ENCODE data around the gene SMOC2. TPM values are rescaled to one million over a fixed set of nuclear protein-coding genes. Genes with fewer than 3 reads are reported as not detected.

The SMOC2 gene
- total and polyA plus RNA-seq, 2 of the 13 experiments (the other 11 are each of a cell fraction or from before 2014, with no cell fraction given) = not detected

DNA sequence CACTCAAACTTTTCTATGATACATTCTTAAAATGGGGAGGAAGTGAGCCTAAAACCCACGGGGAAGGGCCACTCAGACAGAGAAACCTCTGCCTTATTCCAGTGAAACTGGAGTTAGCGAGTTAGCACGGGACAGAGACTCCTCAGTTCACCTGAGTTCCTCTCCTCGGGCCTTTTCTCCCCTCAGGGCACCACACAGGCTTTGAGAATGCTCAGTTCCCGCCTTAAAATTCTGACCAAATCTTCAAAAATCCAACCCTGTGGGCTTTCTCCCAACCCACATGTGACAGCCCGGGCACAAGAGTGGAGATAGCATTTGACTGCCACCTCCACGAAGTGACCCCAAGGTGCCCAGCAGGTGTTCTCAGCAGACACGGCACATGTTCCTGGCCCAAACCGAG is 204.3 kb downstream of the SMOC2 start:
- BruUV-seq (replicated peaks) = no TSS peak
- no peak overlapping the region for H3K4me3 ChIP-seq (replicated peaks in 1 of 3; ENCODE audit: insufficient read depth in 1 of 3, low read depth in 2 of 3, low read length in 3 of 3)
- ChIA-PET CTCF (ENCODE audit: low intra/inter-chr PET ratio, low total read pairs) (no interaction called here), POLR2A (no interaction called here)
- H3K27ac ChIP-seq (ENCODE audit: extremely low read length, insufficient read depth, low read length) = no peak overlapping the region
- 19% methylated on average over 9 of the region's 9 CpGs for WGBS (ENCODE audit: low lambda C conversion rate)
- no peaks in the 10 kb centered on the region for H3K4me1 ChIP-seq (ENCODE audit: insufficient read depth, low read length)
- DNase-seq (ENCODE audit: low spot score) (no peak), FAIRE-seq (no peak), ATAC-seq (no peak)
- intact Hi-C loops (cut with micrococcal nuclease; ENCODE audit: unreplicated experiment) = no loop called here
- peaks cover 18 to 87% of the 10 kb centered on the region in 2 experiments for H3K27me3 ChIP-seq (ENCODE audit: control insufficient read depth in 1 of 2, insufficient read depth in 2 of 2, low read length in 2 of 2)
- no peak overlapping the region for H3K4me2 ChIP-seq (ENCODE audit: low read depth, low read length)
- no peaks in the 10 kb centered on the region for H4K20me1 ChIP-seq (ENCODE audit: insufficient read depth, low read length)
- in situ Hi-C loops (cut with HindIII; ENCODE audit: extremely low pct_ligation_motif_present, low pct_unique_long_range_greater_than_20kb) = no loop called here
- no peaks in the 10 kb centered on the region for H3K9me3 ChIP-seq (ENCODE audit: low read length)
- no peak overlapping the region for H2AFZ ChIP-seq (ENCODE audit: low read length)
- TF ChIP-seq KDM5A (IDR thresholded peaks at IDR 0.05; ENCODE audit: borderline replicate concordance, low read length) (no peak), ZNF230 (CRISPR knock-in tag; IDR thresholded peaks at IDR 0.05) (no peak), ZKSCAN5 (CRISPR knock-in tag; IDR thresholded peaks at IDR 0.05) (no peak), ZNF441 (CRISPR knock-in tag; IDR thresholded peaks at IDR 0.05; ENCODE audit: borderline replicate concordance) (no peak), JARID2 (CRISPR knock-in tag; IDR thresholded peaks at IDR 0.05; ENCODE audit: insufficient replicate concordance) (no peak), MED13 (CRISPR knock-in tag; IDR thresholded peaks at IDR 0.05) (no peak), ZNF326 (CRISPR knock-in tag; IDR thresholded peaks at IDR 0.05; ENCODE audit: borderline replicate concordance) (no peak), TAF15 (IDR thresholded peaks at IDR 0.05; ENCODE audit: low read depth, low read length, poor library complexity, severe bottlenecking) (no peak), MIER3 (CRISPR knock-in tag; IDR thresholded peaks at IDR 0.05; ENCODE audit: borderline replicate concordance) (no peak), ATRX (CRISPR knock-in tag; IDR thresholded peaks at IDR 0.05; ENCODE audit: borderline replicate concordance) (no peak), ZNF619 (CRISPR knock-in tag; IDR thresholded peaks at IDR 0.05) (no peak), AGO2 (optimal IDR thresholded peaks at IDR 0.05; ENCODE audit: low read depth, low read length) (no peak), HHEX (CRISPR knock-in tag; IDR thresholded peaks at IDR 0.05) (no peak), RFX5 (IDR thresholded peaks at IDR 0.05; ENCODE audit: low read depth, low read length) (no peak), ZNF136 (CRISPR knock-in tag; IDR thresholded peaks at IDR 0.05; ENCODE audit: low read depth) (no peak)
- TF ChIP-seq, protein P1, sequence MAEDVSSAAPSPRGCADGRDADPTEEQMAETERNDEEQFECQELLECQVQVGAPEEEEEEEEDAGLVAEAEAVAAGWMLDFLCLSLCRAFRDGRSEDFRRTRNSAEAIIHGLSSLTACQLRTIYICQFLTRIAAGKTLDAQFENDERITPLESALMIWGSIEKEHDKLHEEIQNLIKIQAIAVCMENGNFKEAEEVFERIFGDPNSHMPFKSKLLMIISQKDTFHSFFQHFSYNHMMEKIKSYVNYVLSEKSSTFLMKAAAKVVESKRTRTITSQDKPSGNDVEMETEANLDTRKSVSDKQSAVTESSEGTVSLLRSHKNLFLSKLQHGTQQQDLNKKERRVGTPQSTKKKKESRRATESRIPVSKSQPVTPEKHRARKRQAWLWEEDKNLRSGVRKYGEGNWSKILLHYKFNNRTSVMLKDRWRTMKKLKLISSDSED (CRISPR knock-in tag; IDR thresholded peaks at IDR 0.05) = no peak
- TF ChIP-seq, protein P2, sequence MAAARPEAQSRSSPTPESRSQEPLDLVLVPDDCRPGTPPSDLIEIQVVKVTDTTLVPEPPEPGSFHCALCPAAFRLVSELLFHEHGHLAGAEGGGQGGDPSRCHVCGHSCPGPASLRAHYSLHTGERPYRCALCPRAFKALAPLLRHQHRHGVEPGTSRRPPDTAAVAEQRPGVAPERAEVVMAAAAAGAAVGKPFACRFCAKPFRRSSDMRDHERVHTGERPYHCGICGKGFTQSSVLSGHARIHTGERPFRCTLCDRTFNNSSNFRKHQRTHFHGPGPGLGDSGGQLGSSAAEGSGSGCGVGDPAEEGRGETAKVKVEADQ (CRISPR knock-in tag; IDR thresholded peaks at IDR 0.05; ENCODE audit: borderline replicate concordance) = no peak
- TF ChIP-seq, protein P3, sequence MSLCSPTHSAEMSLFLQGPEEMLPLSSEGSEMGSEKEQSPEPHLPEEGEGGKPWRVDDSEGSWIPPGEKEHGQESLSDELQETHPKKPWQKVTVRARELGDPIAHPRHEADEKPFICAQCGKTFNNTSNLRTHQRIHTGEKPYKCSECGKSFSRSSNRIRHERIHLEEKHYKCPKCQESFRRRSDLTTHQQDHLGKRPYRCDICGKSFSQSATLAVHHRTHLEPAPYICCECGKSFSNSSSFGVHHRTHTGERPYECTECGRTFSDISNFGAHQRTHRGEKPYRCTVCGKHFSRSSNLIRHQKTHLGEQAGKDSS (CRISPR knock-in tag; IDR thresholded peaks at IDR 0.05; ENCODE audit: borderline replicate concordance, low read depth) = no peak
- no peaks in the 10 kb centered on the region for H3K36me3 ChIP-seq (replicated peaks in 1 of 2; ENCODE audit: control insufficient read depth in 1 of 2, insufficient read depth in 2 of 2, low read length in 2 of 2)
- no peaks in the 10 kb centered on the region for H3K79me2 ChIP-seq (ENCODE audit: insufficient read depth, low read length)
- no peak overlapping the region for H3K9ac ChIP-seq (ENCODE audit: insufficient read depth, low read depth, low read length)

All from HepG2 (cell line).